Activated CD4-positive, CD25-positive, alpha-beta regulatory T cell treated with anti-CD3 and anti-CD28 coated beads, Interleukin-2, amount 50 U/mL, for 16 hours (primary cell): Measurements from ENCODE around the gene SECISBP2.
"Not testable (repeated sequence)": the region's sequence is repeated elsewhere in the genome, so short reads cannot be mapped to it uniquely, and the experiment has no call there.

Experiments used
- DNase-seq: peaks from one replicate; pipeline ENCODE4 v3.0.0-alpha.2; 2020; ENCODE audit warnings: low read depth, low spot score

SECISBP2 gene

GRCh38 chr9:89318123-89319014, at the start of gene SECISBP2:
SECISBP2 (plus strand) TSS chr9:89318500; CDS start chr9:89318577, 77 bp downstream.
- peak; percentile 89 for DNase-seq

- DNase-seq: no peak
Observed at GRCh38 chr9:89273528-89274279, 44.6 kb upstream of the SECISBP2 start.

- no peak for DNase-seq
Observed at GRCh38 chr9:89274838-89275237, 43.5 kb upstream of the SECISBP2 start.

- not testable (repeated sequence) for DNase-seq
Observed at GRCh38 chr9:89276040-89276439, 42.3 kb upstream of the SECISBP2 start.

- DNase-seq: no peak
Observed at GRCh38 chr9:89277043-89277442, 41.3 kb upstream of the SECISBP2 start.

GRCh38 chr9:89277454-89277853, 40.8 kb upstream of the SECISBP2 start:
- no peak for DNase-seq

- DNase-seq: no peak
Observed at GRCh38 chr9:89278551-89278950, 39.7 kb upstream of the SECISBP2 start.

GRCh38 chr9:89278997-89279739, 39.1 kb upstream of the SECISBP2 start:
- no peak for DNase-seq

- DNase-seq: no peak
Observed at GRCh38 chr9:89281106-89281505, 37.2 kb upstream of the SECISBP2 start.

GRCh38 chr9:89282248-89282968, 35.9 kb upstream of the SECISBP2 start:
- DNase-seq: not testable (repeated sequence)

- no peak for DNase-seq
Observed at GRCh38 chr9:89284076-89284475, 34.2 kb upstream of the SECISBP2 start.

GRCh38 chr9:89291741-89292140, 26.6 kb upstream of the SECISBP2 start:
- DNase-seq: no peak

GRCh38 chr9:89293014-89293413, 25.3 kb upstream of the SECISBP2 start:
- DNase-seq: no peak

- no peak for DNase-seq
Observed at GRCh38 chr9:89295400-89295799, 22.9 kb upstream of the SECISBP2 start.

GRCh38 chr9:89301996-89302395, 16.3 kb upstream of the SECISBP2 start:
- not testable (repeated sequence) for DNase-seq

GRCh38 chr9:89304020-89304833, 14.1 kb upstream of the SECISBP2 start:
- no peak for DNase-seq

- DNase-seq: no peak
Observed at GRCh38 chr9:89304834-89305188, 13.5 kb upstream of the SECISBP2 start.

GRCh38 chr9:89305868-89306267, 12.4 kb upstream of the SECISBP2 start:
- no peak for DNase-seq

- DNase-seq: no peak
Observed at GRCh38 chr9:89309166-89309565, 9.1 kb upstream of the SECISBP2 start.
